HEK293T (cell line): ENCODE results near the gene KIF12.

Experiments
- CTCF ChIA-PET: fragments of 350-600 bp; formaldehyde crosslinking; extraction: SDS; loops from one replicate; lab custom pipeline; 2021; ENCODE audit warnings: antibody characterized with exemption, inconsistent platforms; lab: Yijun Ruan, JAX
- POLR2A ChIA-PET: fragments of 350-600 bp; formaldehyde crosslinking; extraction: SDS; loops from one replicate; lab custom pipeline; 2020; ENCODE audit warnings: antibody characterized with exemption, inconsistent platforms; lab: Yijun Ruan, JAX
- DNase-seq: peaks from one replicate; pipeline ENCODE4 v3.0.0; 2012; ENCODE audit warnings: mixed read lengths; ENCODE audit errors: extremely low spot score
- ARNT ChIP-seq: fragments of 450-650 bp; IDR thresholded peaks from 2 replicates; pipeline ENCODE4 v1.6.1; 2017; ENCODE audit warnings: mild to moderate bottlenecking
- BHLHE40 ChIP-seq: fragments of 450-650 bp; IDR thresholded peaks from 2 replicates; pipeline ENCODE4 v1.6.1; 2016; ENCODE audit warnings: mild to moderate bottlenecking, moderate library complexity, borderline replicate concordance
- CTBP1 ChIP-seq: fragments of 450-650 bp; IDR thresholded peaks from 2 replicates; pipeline ENCODE4 v1.6.1; 2016; ENCODE audit warnings: borderline replicate concordance
- ELF4 ChIP-seq: fragments of 450-650 bp; IDR thresholded peaks from 2 replicates; pipeline ENCODE4 v1.6.1; 2017; ENCODE audit warnings: antibody characterized with exemption
- FOXA1 ChIP-seq: fragments of 450-650 bp; IDR thresholded peaks from 2 replicates; pipeline ENCODE4 v1.6.1; 2016; ENCODE audit warnings: mild to moderate bottlenecking
- FOXK2 ChIP-seq: fragments of 450-650 bp; IDR thresholded peaks from 2 replicates; pipeline ENCODE4 v1.6.1; 2016; ENCODE audit warnings: mild to moderate bottlenecking
- FOXM1 ChIP-seq: fragments of 450-650 bp; IDR thresholded peaks from 2 replicates; pipeline ENCODE4 v1.6.1; 2017; ENCODE audit warnings: mild to moderate bottlenecking, borderline replicate concordance
- HDGF ChIP-seq: fragments of 450-650 bp; IDR thresholded peaks from 2 replicates; pipeline ENCODE4 v1.6.1; 2017; ENCODE audit warnings: antibody characterized with exemption, borderline replicate concordance
- L3MBTL2 ChIP-seq: fragments of 450-650 bp; conservative IDR thresholded peaks from 2 replicates; pipeline ENCODE4 v1.6.1; 2016; ENCODE audit warnings: mild to moderate bottlenecking
- LEF1 ChIP-seq: fragments of 450-650 bp; IDR thresholded peaks from 2 replicates; pipeline ENCODE4 v1.6.1; 2017; ENCODE audit warnings: mild to moderate bottlenecking, borderline replicate concordance
- NFRKB ChIP-seq: fragments of 450-650 bp; IDR thresholded peaks from 2 replicates; pipeline ENCODE4 v1.6.1; 2016; ENCODE audit warnings: mild to moderate bottlenecking, moderate library complexity
- SP1 ChIP-seq: fragments of 450-650 bp; IDR thresholded peaks from 2 replicates; pipeline ENCODE4 v1.6.1; 2017
- SUZ12 ChIP-seq: fragments of 450-650 bp; IDR thresholded peaks from 2 replicates; pipeline ENCODE4 v1.6.1; 2016; ENCODE audit warnings: mild to moderate bottlenecking
- TARDBP ChIP-seq: fragments of 450-650 bp; IDR thresholded peaks from 2 replicates; pipeline ENCODE4 v1.6.1; 2016
- ZNF384 ChIP-seq: fragments of 450-650 bp; IDR thresholded peaks from 2 replicates; pipeline ENCODE4 v1.6.1; 2016
- TF ChIP-seq, protein P1 (sequence below): fragments of 450-650 bp; IDR thresholded peaks from 2 replicates; pipeline ENCODE4 v1.6.1; 2016

Gene KIF12

DNA sequence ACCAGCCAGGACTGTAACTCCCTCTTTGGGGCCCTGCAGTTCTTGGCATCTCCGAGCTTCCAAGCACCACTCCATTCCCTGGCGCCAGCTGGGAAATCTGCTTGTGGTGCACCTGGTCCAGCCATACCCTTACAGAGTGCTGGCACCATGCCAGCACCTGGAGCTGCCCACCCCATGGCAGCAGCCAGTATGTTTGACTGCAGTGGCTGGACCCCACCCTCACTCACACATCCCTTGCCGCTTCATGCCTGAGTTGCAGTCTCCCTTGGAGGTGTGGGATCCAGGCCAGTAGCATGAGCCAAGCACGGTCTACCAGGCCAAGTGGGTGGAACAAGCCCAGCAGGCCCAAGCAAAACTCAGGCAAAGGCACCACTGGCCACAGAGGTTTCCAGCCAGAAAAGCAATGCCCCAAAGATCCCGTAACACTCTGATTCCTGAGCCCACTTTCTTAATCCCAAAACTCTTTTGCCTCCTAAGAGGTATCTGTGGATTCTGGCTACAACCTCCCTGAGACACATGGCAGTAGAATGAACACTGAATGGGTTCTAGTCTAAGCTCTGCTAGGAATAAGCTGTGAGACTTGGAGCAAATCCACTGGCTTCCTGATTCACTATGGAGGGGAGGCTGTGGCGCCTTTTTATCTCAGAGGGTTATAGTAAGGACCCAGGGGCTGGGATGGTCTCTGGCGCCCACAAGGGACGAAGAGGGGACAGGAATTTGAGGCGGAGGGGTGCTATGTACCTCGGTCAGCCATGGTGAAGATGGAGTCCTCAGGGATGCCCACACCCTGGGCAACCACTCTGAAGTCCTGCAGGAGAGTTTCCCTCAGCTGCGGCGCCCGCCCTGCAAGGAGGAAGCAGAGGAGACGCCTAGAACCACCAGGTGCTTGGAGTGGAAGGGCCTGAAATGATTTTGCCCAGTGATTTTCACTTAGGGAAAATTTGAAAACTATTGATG, 26.6 kb downstream of the KIF12 start:
- DNase-seq = no peak
- POLR2A ChIA-PET = no interaction called here
- CTCF ChIA-PET = no interaction called here
- TF ChIP-seq CTBP1 (no peak), NFRKB (no peak), ARNT (no peak), HDGF (no peak), BHLHE40 (no peak), SUZ12 (no peak), LEF1 (no peak), FOXK2 (no peak), ZNF384 (no peak), TARDBP (no peak), FOXA1 (no peak), FOXM1 (no peak), SP1 (no peak)
- TF ChIP-seq, protein P1, sequence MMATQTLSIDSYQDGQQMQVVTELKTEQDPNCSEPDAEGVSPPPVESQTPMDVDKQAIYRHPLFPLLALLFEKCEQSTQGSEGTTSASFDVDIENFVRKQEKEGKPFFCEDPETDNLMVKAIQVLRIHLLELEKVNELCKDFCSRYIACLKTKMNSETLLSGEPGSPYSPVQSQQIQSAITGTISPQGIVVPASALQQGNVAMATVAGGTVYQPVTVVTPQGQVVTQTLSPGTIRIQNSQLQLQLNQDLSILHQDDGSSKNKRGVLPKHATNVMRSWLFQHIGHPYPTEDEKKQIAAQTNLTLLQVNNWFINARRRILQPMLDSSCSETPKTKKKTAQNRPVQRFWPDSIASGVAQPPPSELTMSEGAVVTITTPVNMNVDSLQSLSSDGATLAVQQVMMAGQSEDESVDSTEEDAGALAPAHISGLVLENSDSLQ = no peak

DNA sequence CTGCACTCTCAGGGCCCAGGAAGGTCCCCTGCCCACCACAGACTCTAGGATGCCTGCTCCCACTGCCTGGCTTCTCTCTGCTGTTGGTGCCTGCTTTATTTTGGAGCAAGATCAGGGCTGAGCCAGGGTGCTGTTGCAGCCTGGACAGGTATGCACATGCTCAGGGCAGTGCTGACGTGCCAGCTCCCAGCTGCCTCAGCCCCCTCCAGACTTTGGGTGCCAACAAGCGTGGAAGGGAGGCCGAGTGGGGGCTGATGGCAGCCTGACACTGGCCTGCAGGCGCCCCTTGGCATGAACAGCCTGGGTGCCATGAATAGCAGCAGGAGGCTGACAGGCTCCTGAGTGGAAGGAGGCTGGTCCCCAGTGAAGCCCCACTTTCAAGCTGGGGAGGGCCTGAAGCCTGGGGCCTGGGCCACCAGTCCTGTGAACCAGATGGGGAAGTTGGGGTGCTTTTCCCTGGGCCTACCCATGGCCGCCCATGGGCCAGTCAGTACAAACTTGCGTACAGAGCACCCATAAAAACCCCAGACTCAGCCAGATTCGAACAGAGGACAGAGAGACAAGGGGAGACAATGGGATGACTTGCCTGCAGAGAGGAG, 27.8 kb downstream of the KIF12 start:
- DNase-seq = no peak
- no peak for TF ChIP-seq NFRKB
- TF ChIP-seq ZNF384 = no peak
- no peak for TF ChIP-seq ELF4
- TF ChIP-seq, protein P1 = no peak
- no peak for TF ChIP-seq HDGF
- TF ChIP-seq FOXA1 = no peak
- no peak for TF ChIP-seq FOXM1
- no peak for TF ChIP-seq ARNT
- TF ChIP-seq CTBP1 = no peak
- TF ChIP-seq L3MBTL2 = no peak
- TF ChIP-seq LEF1 = no peak
- POLR2A ChIA-PET = no interaction called here
- CTCF ChIA-PET = interaction anchor here (0.5 kb wide), 1 partner anchor 232 kb away, joined by 4 read pairs; no protein-coding TSS in a partner anchor

DNA sequence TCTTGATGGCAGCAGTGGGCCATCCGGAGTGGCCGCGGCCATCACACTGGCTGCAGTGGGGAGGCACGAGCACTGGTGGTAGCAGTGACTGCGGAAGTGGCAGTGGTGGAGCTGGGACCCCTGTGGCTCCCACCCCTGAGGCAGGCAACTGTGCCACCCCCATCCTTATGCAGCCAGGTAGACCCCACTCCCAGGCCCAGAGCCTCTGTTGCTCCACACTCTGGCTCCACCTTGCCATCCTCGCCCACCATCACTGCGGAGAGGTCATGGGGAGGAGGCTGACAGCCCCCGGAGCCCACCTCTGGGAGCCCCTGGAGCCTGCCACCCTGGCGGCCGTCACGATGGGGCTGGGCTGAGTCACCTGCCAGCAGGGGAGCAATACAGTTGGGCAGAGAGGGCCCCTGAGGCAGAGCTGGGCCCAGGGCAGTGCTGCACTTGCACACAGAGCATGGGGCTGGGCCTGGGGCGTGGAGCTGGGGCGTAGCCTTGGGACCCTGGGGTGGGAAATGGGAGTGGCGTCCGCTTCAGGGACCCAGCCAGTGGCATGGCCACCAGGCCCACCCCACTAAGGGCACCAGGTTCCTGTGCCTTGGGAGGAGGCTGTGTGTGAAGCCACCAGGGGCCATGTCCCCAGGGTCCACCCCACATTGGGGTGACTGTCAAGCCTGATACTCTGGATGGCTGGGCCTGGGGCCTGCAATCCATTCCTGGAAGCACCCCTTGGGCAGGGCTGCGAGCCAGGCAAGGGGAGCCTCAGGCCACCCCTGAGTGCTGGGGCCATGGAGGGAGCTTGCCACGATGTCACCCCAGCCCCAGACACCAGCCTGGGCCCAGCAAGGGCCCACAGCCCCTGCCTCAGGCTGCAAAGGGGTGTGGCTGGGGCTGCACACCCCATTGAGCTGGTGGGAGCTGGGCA, 28.6 kb downstream of the KIF12 start:
- TF ChIP-seq CTBP1 (no peak), HDGF (no peak), ZNF384 (no peak), LEF1 (no peak), BHLHE40 (no peak), FOXM1 (no peak), SUZ12 (no peak), L3MBTL2 (no peak), FOXA1 (no peak), TARDBP (no peak), SP1 (no peak), ELF4 (no peak), FOXK2 (no peak), ARNT (no peak), NFRKB (no peak)
- TF ChIP-seq, protein P1 = no peak
- ChIA-PET POLR2A (no interaction called here), CTCF (no interaction called here)
- no peak for DNase-seq

DNA sequence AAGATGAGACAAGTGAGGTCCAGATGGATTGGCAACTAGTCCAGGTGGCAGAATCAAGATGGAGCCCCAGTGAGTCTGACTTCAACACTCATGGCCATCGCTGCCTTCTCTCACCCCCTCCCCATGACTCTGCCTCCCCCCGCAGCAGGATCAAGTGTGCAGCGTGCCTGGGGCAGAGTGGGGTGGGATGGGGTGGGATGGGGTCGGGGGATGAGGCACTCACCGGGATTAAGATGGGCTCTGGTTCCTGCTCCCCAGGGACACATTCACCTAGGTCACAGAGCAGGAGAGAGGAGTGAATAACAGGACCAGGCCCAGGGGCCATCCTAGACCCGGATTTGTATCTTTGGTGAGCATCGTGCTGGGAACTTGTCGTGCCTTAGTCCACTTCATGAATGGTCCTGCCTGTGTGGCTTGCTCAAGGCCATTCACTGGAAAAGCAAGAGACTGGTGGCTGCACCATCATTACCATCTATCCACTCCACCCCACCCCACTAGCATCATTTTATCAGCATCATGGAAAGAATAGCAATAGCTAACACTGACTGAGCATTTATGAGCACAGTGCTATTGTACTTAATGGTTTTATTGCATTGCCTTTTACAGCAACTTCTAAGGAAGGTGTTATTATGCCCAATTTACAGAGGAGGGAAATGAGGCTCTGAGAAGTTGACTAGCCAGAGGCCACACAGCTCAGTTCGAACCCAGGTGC, 29.5 kb downstream of the KIF12 start:
- DNase-seq = no peak
- TF ChIP-seq HDGF (no peak), L3MBTL2 (no peak), FOXM1 (no peak), FOXK2 (no peak), ZNF384 (no peak)
- CTCF ChIA-PET = no interaction called here
- POLR2A ChIA-PET = no interaction called here

DNA sequence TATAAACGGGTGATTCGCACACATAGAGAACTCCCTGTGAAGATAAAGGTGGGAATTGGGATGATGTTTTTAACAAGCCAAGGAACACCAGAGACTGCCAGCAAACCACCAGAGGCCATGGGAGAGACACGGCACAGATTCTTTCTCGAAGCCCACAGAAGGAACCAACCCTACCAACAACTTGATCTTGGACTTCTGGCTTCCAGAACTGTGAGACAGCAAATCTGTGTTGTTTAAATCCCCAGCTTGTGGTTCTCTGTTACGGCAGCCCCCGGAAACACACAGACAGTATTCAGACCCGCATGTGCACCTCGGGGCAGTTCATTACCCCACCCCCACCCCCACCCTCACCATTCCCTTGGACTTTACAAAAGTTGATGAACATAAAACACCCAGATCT, 33.8 kb downstream of the KIF12 start:
- ChIA-PET CTCF (no interaction called here), POLR2A (no interaction called here)
- no peak for DNase-seq
- no peak for TF ChIP-seq SUZ12
- TF ChIP-seq FOXK2 = no peak
- TF ChIP-seq SP1 = no peak
- TF ChIP-seq, protein P1 = no peak
- no peak for TF ChIP-seq BHLHE40
- TF ChIP-seq NFRKB = no peak
- TF ChIP-seq TARDBP = no peak
- no peak for TF ChIP-seq FOXA1
- no peak for TF ChIP-seq LEF1
